ENCODE measurements around the gene IMPDH1. TPM values are rescaled to one million over a fixed set of nuclear protein-coding genes. Genes with fewer than 3 reads are reported as not detected.
A peak's percentile ranks its signal among the peaks of the same experiment; 100 is the strongest.

The IMPDH1 gene
- total RNA-seq, 8 experiments from 2014 or later: 18.1 to 33.7 (median 31.6) TPM

DNA sequence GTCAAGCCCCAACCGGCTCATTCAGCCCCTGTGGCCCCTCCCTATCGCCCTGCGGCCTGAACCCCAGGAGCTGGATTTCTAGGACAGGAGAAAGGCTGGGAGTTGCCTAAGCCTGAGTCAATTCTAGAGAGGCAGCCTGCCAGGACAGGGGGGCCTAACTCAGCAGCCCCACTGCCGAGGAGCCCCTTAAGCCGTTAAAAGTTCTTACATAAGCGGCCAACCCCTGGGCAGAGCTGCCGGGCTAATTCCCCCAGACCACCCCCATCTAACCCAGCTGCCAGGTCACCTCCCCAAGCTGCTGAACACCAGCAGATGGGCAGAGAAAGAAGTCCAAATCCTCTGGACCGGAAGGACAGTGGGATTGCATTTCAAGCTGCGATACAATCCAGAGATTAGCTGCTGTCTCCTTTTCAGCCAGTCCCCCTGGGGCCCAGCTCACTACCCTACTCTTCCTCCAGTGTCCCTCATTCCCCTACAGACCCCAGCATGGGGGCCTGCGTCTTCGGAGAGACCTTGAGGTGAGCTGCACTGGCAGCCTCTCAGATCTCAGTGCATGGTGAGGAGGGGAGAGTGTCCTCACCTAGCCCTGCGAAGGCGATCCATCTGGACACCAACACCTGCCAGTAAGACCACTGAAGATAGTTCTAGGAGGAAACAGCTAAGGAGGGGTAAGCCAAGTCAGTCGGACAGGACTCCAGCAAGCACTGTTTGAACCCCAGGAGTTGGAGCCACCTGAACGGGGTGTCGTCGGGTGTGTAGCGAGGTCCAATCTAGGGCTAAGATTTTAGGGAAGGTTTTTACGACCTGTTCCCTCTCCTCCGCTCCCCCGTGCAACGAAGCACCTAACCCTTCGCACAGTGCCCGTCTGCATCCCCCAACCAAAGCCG, 830 bp downstream of the IMPDH1 start:
- WGBS, 10 experiments: 0 to 30% (median 20%) methylated on average over 1 to 5 of the region's 25 CpGs; no CpG with 5 or more reads in 5 of the 10 experiments
- Histone ChIP-seq H3K4me1 (replicated peaks in 1 of 2) (peaks cover 25 to 38% of the 10 kb centered on the region in 2 donors), H3K4me3 (peak overlapping the region; percentile 40 to 59 (median 53)), H3K27ac (peak overlapping the region in 1 of 2 donors; percentile 41)
- in situ Hi-C loops (cut with MboI; ENCODE audit: low pct_unique_long_range_greater_than_20kb in 2 of 9, low sequenced_read_pairs in 9 of 9, unreplicated experiment in 9 of 9): loop anchor here in 1 of 9 experiments (25.0 kb wide), 1 partner anchor 478 kb away; no protein-coding TSS in a partner anchor
- ATAC-seq (replicated peaks in 6 of 8): peak in 4 of 8 experiments; percentile 8 to 21 (median 10)

DNA sequence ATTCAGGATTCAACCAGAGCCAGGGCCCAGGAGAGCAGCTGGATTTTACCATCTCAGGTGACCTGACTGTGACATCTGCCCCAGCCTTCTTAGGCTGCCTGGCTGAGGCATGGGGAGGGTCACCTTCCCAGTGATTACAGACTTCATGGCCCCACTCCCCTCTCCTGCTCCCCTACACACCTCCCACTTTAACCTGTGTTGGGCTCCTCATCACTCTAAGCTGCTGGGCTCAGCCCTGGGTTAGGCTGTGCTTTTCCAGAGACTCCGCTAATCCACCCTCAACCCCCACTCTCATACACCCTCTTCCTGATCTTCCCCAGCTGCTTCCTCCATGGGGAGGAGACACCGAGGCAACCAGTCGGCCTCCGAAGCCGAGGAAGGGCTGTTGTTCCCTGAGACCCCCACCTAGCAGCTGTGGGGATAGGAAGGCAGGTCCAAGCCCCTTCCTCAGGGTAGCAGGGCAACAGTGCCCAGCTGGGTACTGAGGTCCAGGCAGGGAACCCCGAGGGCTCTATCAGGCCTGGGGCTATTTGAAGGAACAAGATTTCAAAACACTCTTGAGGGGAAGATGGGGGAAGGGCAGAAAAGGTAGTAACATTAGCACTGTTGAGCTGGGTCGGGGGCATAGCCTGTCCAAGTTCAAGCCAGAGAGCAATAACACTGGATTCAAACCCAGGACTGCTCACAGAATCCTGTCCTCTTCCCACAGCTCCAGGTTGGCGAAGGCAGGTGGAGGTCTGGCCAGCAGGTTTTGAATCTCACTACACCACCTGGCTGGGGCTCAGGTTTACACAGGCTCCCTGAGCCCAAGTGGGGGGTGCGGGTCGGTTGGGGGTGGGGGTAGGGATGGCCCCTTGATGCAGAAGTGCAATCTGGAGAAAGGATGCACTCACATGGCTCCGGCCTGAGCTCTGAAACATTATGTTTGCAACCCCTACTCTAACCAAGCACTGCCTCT, 1.8 kb downstream of the IMPDH1 start:
- no peak for ATAC-seq (replicated peaks in 6 of 8)
- 34 to 100% (median 43%) methylated on average over 1 to 4 of the region's 11 CpGs; no CpG with 5 or more reads in 5 of the 10 experiments for WGBS, 10 experiments
- in situ Hi-C loops (cut with MboI; ENCODE audit: low pct_unique_long_range_greater_than_20kb in 2 of 9, low sequenced_read_pairs in 9 of 9, unreplicated experiment in 9 of 9): loop anchor here in 1 of 9 experiments (25.0 kb wide), 1 partner anchor 479 kb away; no protein-coding TSS in a partner anchor
- Histone ChIP-seq H3K4me3 (peak overlapping the region in 2 of 5 donors; percentile 53 to 59), H3K4me1 (replicated peaks in 1 of 2) (peaks cover 28 to 40% of the 10 kb centered on the region in 2 donors), H3K27ac (peak overlapping the region in 1 of 2 donors; percentile 41)

DNA sequence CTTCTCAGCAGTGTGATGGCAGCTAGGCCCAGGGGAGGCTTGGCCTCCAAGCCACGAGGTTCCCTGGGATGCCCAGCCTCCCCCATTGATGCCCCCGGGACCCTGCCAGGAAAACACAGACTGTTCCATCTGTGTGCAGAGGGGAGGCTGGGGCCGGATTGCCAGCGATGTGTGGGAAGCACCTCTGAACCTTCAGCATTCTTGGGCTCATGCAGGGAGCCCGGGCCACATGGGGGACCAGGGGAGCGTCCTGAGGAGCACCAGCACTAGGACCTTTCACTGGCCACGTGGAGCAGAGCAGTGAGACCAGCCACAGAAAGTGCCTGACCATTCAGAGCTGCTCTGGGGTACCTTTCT, 2.6 kb downstream of the IMPDH1 start:
- 93 to 96% methylated on average over 3 to 5 of the region's 7 CpGs; no CpG with 5 or more reads in 8 of the 10 experiments for WGBS, 10 experiments
- H3K4me1 ChIP-seq (replicated peaks in 1 of 2): peaks cover 28 to 40% of the 10 kb centered on the region in 2 donors
- ATAC-seq (replicated peaks in 6 of 8): no peak
- H3K4me3 ChIP-seq: no peak overlapping the region
- no peak overlapping the region for H3K27ac ChIP-seq
- in situ Hi-C loops (cut with MboI; ENCODE audit: low pct_unique_long_range_greater_than_20kb in 2 of 9, low sequenced_read_pairs in 9 of 9, unreplicated experiment in 9 of 9): loop anchor here in 1 of 9 experiments (25.0 kb wide), 1 partner anchor 480 kb away; no protein-coding TSS in a partner anchor

DNA sequence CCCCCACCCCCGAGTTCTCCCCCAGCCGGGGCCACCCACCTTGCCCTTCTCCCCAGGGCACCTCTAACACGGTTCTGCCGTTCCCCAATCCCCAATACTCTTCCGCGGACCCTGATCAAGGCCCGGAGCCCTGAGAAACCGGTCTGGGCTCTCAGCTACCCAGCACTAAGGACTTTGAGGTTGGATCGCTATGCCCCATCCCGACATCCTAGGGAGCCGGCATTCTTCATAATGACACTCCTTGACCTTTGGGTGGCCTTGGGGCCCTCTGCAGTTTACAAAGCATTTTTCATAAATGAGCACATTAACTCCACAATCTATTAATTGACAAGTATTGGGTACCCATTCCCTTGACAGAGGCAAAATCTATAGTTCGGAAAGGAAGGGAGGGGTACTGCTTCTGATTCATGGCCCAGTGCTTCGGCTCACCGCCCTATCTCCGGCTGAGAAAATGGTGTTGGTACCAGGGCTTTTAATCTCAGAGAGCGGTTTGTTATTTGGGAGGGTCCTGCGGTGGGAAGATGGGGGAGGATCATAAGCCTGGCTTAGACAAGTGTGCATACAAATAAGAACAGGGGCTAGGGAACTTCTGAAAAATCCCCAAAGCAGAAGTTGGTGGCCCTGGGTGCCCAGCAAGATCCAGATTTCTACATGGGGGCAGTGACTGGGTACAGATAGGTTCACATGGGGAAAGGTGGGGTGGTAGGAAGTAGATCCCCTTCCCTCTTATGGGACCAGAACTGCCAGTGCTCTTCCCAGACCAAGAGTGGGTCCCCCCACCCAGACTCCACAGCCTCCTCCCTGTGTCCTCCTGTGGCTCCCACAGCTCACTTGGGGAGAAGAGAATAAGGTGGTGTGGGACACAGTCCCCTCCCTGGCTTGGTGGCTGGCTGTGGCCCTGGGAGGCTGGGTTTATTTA, 3.2 kb downstream of the IMPDH1 start:
- H3K4me1 ChIP-seq (replicated peaks in 1 of 2): peaks cover 28 to 40% of the 10 kb centered on the region in 2 donors
- no peak overlapping the region for H3K27ac ChIP-seq
- WGBS, 10 experiments: 17 to 80% (median 51%) methylated on average over 1 to 10 of the region's 17 CpGs; no CpG with 5 or more reads in 4 of the 10 experiments
- peak overlapping the region in 4 of 5 donors; percentile 68 to 80 (median 71) for H3K4me3 ChIP-seq
- ATAC-seq (replicated peaks in 6 of 8): no peak
- in situ Hi-C loops (cut with MboI; ENCODE audit: low pct_unique_long_range_greater_than_20kb in 2 of 9, low sequenced_read_pairs in 9 of 9, unreplicated experiment in 9 of 9): loop anchor here in 1 of 9 experiments (25.0 kb wide), 1 partner anchor 481 kb away; no protein-coding TSS in a partner anchor

DNA sequence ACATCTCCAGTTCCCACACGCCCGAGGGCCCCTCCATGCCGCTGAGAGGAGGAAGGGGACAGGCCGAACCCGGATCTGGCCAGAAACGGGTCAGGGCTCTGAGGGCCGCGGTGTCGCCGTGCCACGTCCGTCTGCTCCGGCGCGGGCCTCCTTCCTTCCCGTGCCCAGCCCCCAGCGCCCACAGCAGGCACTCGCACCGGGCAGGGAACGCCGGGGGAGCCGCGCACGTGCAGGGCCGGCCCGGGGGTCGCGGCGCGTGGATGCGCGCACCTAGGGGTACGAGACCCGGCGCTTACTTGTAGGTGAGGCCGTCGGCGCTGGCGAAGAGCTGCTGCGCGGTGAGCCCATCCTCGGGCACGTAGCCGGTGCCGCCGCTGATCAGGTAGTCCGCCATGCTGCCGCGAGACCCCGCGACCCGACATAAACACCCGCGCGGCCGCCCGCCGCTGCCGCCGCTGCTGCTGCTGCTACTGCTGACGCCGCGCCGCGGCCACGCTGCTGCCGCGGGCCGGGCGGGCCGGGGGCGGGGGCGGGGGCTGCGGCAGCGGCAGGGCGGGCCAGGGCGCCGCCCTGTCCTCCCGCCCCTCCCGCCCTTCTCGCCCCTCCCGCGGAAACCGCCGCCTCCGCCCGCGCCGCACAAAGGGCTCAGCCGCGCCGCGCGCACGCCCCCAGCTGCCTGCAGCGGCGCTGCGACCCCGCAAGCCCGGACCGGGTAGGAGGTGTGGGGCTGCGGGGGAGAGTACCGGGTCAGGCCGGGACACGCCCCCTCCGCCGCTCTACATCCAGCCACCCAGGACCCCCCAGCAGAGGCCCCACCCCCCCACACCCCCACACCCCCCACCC, 4.1 kb downstream of the IMPDH1 start:
- WGBS, 10 experiments: 3% methylated on average over 12 of the region's 107 CpGs; no CpG with 5 or more reads in 9 of the 10 experiments
- Histone ChIP-seq H3K27ac (peak overlapping the region; percentile 43 to 55), H3K4me3 (peak overlapping the region; percentile 51 to 80 (median 69)), H3K4me1 (replicated peaks in 1 of 2) (peaks cover 28 to 40% of the 10 kb centered on the region in 2 donors)
- peak; percentile 6 to 34 (median 16) for ATAC-seq (replicated peaks in 6 of 8)
- in situ Hi-C loops (cut with MboI; ENCODE audit: low pct_unique_long_range_greater_than_20kb in 2 of 9, low sequenced_read_pairs in 9 of 9, unreplicated experiment in 9 of 9): loop anchor here in 1 of 9 experiments (25.0 kb wide), 1 partner anchor 482 kb away; no protein-coding TSS in a partner anchor

DNA sequence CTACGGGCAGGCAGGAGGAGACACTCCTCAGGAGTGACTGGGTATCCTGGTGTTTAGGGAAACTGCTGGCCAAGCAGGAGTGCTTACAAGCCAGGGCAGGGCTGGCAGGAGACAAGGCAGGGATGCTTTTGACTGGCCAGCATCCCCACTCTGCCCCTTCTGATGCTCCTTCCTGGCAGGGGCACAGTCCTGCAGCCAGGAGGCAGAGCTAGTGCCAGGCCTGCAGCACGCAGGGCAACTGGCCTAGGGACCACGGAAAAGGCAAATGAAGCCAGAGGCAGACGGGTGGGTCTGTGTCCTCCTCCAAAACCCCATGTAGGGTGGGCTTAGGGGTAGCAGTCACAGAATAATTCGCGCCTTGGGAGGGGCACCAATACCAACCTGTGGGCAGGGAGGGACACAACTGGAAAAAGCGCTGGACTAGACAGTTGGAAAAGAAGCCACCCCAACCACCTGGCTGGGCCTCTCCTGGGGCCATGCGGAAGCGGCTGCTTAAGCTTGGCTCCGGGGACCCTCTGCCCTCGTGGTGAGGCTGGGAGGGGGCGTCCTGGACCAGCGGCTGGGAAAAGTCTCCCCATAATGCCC, 4.8 kb downstream of the IMPDH1 start:
- H3K27ac ChIP-seq: peak overlapping the region in 1 of 2 donors; percentile 55
- H3K4me3 ChIP-seq: peak overlapping the region; percentile 51 to 80 (median 69)
- in situ Hi-C loops (cut with MboI; ENCODE audit: low pct_unique_long_range_greater_than_20kb in 2 of 9, low sequenced_read_pairs in 9 of 9, unreplicated experiment in 9 of 9): loop anchor here in 1 of 9 experiments (25.0 kb wide), 1 partner anchor 482 kb away; no protein-coding TSS in a partner anchor
- no peak for ATAC-seq (replicated peaks in 6 of 8)
- H3K4me1 ChIP-seq (replicated peaks in 1 of 2): peaks cover 25 to 40% of the 10 kb centered on the region in 2 donors
- WGBS, 10 experiments: 10 to 40% (median 24%) methylated on average over 1 to 6 of the region's 13 CpGs; no CpG with 5 or more reads in 6 of the 10 experiments

DNA sequence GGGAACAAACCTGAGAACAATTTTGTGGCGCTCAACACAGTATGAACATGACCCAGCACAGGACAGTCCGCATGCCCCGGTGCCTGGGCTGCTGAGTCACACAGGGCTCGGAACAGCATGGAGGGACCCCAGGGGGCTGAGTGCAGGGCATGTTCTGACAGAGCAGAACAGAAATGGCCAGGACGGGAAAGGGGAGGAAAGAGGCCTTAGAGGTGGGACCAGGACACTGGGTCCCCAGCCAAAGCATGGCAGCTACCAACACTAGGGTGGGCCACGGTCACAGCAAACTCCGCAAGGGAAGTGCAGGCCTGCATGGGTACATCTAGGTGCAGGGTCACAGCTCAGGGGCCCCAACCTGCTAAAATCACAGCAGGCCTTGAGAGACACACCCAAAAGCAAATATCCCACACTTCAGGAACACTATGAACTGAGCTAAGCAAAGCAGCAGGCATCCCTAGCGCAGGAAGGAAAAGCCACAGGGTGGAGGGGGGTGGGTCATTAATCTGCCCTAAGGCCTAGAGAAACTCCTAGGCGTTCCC, 5.6 kb downstream of the IMPDH1 start:
- Histone ChIP-seq H3K4me1 (replicated peaks in 1 of 2) (peaks cover 25 to 40% of the 10 kb centered on the region in 2 donors), H3K4me3 (peak overlapping the region in 3 of 5 donors; percentile 69 to 80 (median 73)), H3K27ac (no peak overlapping the region)
- in situ Hi-C loops (cut with MboI; ENCODE audit: low pct_unique_long_range_greater_than_20kb in 2 of 9, low sequenced_read_pairs in 9 of 9, unreplicated experiment in 9 of 9): loop anchor here in 1 of 9 experiments (25.0 kb wide), 1 partner anchor 483 kb away; no protein-coding TSS in a partner anchor
- 0 to 92% (median 70%) methylated on average over 1 to 6 of the region's 9 CpGs; no CpG with 5 or more reads in 2 of the 10 experiments for WGBS, 10 experiments
- ATAC-seq (replicated peaks in 6 of 8): peak in 1 of 8 experiments; percentile 9

DNA sequence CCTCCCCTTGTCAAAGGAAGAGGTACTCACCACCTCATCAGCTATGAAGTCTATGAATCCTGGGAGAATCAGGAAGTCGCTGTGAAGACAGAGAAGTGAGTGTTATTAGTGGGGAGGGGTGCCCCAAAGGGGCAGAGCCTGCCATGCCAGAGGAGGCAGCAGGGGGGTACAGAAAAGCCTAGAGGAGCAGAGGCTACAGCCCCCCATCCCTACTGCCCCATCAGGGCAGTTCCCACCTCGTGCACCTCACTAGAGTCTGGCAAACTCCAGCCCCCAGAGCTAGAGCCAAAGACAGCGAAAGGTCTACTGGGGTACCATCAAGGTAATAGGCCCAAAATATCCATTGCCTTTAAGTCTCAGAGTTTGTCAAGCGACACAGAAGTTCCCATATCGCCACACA, 6.1 kb downstream of the IMPDH1 start:
- in situ Hi-C loops (cut with MboI; ENCODE audit: low pct_unique_long_range_greater_than_20kb in 2 of 9, low sequenced_read_pairs in 9 of 9, unreplicated experiment in 9 of 9): loop anchor here in 1 of 9 experiments (25.0 kb wide), 1 partner anchor 484 kb away; no protein-coding TSS in a partner anchor
- peaks cover 23 to 40% of the 10 kb centered on the region in 2 donors for H3K4me1 ChIP-seq (replicated peaks in 1 of 2)
- no peak overlapping the region for H3K4me3 ChIP-seq
- 81 to 100% (median 96%) methylated on average over 1 to 4 of the region's 5 CpGs; no CpG with 5 or more reads in 4 of the 10 experiments for WGBS, 10 experiments
- ATAC-seq (replicated peaks in 6 of 8): no peak
- H3K27ac ChIP-seq: no peak overlapping the region

DNA sequence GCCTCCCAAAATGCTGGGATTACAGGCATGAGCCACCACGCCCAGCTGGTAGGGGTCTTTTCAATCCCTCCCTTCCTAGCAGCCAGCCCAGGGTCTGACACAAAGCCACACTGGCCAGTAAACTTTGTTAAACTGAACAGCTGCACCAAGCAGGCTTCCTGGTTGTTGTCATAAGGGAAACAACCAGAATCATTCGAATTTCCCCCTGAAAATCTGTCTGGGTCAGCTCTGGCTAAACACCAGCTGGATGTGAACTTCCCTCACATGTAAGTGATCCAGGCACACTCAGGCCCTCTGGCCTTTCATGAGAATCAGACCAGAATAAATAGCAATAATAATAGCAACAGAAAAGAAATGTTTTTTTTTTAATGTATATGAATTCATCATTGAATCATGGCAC, 7.4 kb downstream of the IMPDH1 start:
- Histone ChIP-seq H3K27ac (no peak overlapping the region), H3K4me1 (replicated peaks in 1 of 2) (peaks cover 15 to 27% of the 10 kb centered on the region in 2 donors), H3K4me3 (no peak overlapping the region)
- no peak for ATAC-seq (replicated peaks in 6 of 8)
- WGBS, 10 experiments: 40 to 100% (median 78%) methylated on average over 1 to 2 of the region's 2 CpGs; no CpG with 5 or more reads in 5 of the 10 experiments
- in situ Hi-C loops (cut with MboI; ENCODE audit: low pct_unique_long_range_greater_than_20kb in 2 of 9, low sequenced_read_pairs in 9 of 9, unreplicated experiment in 9 of 9): loop anchor here in 1 of 9 experiments (25.0 kb wide), 1 partner anchor 485 kb away; no protein-coding TSS in a partner anchor

DNA sequence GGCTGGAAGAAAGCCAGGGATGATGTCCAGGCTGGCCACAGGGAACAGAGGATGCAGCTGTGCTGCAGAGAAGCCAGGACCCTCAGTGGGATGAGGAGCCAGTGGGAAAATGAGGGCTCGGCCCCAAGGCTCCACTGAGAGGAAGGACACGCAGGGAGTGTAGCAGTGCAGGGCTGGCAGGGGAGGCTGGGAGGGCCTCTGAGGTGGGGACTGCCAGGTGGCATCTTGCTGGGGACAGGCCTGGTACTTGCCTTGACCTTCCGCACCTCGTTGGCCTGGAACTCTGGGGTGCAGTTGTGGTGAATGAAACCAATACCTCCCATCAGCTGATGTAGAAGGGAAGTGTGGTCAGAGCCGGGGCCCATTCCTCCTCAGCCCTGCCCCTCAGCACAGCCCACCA, 9.2 kb downstream of the IMPDH1 start:
- 90 to 100% (median 100%) methylated on average over 1 to 2 of the region's 5 CpGs; no CpG with 5 or more reads in 6 of the 10 experiments for WGBS, 10 experiments
- ATAC-seq (replicated peaks in 6 of 8): no peak
- Histone ChIP-seq H3K4me3 (no peak overlapping the region), H3K27ac (no peak overlapping the region), H3K4me1 (replicated peaks in 1 of 2) (peaks cover 11 to 15% of the 10 kb centered on the region in 2 donors)
- in situ Hi-C loops (cut with MboI; ENCODE audit: low pct_unique_long_range_greater_than_20kb in 2 of 9, low sequenced_read_pairs in 9 of 9, unreplicated experiment in 9 of 9): loop anchor here in 1 of 9 experiments (25.0 kb wide), 1 partner anchor 487 kb away; no protein-coding TSS in a partner anchor
